ENCODE measurements around the gene KLHL11. TPM values are rescaled to one million over a fixed set of nuclear protein-coding genes. Genes with fewer than 3 reads are reported as not detected.
A peak's percentile ranks its signal among the peaks of the same experiment; 100 is the strongest.

The KLHL11 gene
- total RNA-seq, 1 experiment from 2014 or later: 16.8 TPM

- H2AK5ac ChIP-seq (ENCODE audit: insufficient read length, low read length): no peak overlapping the region
- H2BK15ac ChIP-seq (ENCODE audit: low read depth, low read length): no peak overlapping the region
- H4K20me1 ChIP-seq (ENCODE audit: control insufficient read depth, insufficient read depth, insufficient read length): no peaks in the 10 kb centered on the region
- Mint-ChIP-seq H3K27ac (peak overlapping the region in 2 of 3 experiments; percentile 53 to 97; a peak in 4 of 7 replicates), H3K9me3 (peaks cover 0 to 10% of the 10 kb centered on the region in 2 experiments; a peak in 3 of 5 replicates), H3K36me3 (ENCODE audit: insufficient read depth in 1 of 3, low read depth in 3 of 3) (peaks cover 26 to 36% (median 32%) of the 10 kb centered on the region in 3 experiments), H3K4me1 (peaks cover 23 to 36% of the 10 kb centered on the region in 2 experiments), H3K27me3 (ENCODE audit: low read depth) (peaks cover 11% of the 10 kb centered on the region), H3K4me3 (peak overlapping the region; percentile 91 to 99)
- H3K23me2 ChIP-seq (ENCODE audit: insufficient read length, low read depth, low read length, poor library complexity, severe bottlenecking): peaks cover 16% of the 10 kb centered on the region
- no peak overlapping the region for H4K5ac ChIP-seq (ENCODE audit: insufficient read length, low read depth, low read length)
- peaks cover 2% of the 10 kb centered on the region for H3K79me1 ChIP-seq (ENCODE audit: insufficient read depth, low read depth, low read length, poor library complexity, severe bottlenecking)
- no peak overlapping the region for H2BK5ac ChIP-seq (ENCODE audit: insufficient read length, low read length)
- no peak overlapping the region for H2BK120ac ChIP-seq (ENCODE audit: low read depth, low read length, poor library complexity, severe bottlenecking)
- no peak overlapping the region for H3T11ph ChIP-seq (ENCODE audit: low read length)
- TF ChIP-seq CTCF (conservative IDR thresholded peaks at IDR 0.05): no peak
- H4K91ac ChIP-seq (ENCODE audit: insufficient read length, low read depth, low read length): no peak overlapping the region
- H3K18ac ChIP-seq (ENCODE audit: insufficient read length, low read depth, low read length): no peak overlapping the region
- no peak for DNase-seq
- peak overlapping the region; percentile 76 for H3K4me2 ChIP-seq (ENCODE audit: insufficient read depth, insufficient read length, low read length)
- H3K4me1 ChIP-seq (ENCODE audit: insufficient read depth, low read length): peaks cover 4% of the 10 kb centered on the region; the same call in 1 of the 2 replicates
- H3K27ac ChIP-seq (ENCODE audit: insufficient read length, low read depth, low read length): no peak overlapping the region
- no peaks in the 10 kb centered on the region for H3K9me3 ChIP-seq (ENCODE audit: control insufficient read depth, low read depth, low read length)
- no peak overlapping the region for H3K4ac ChIP-seq (ENCODE audit: low read depth, low read length)
- no CpG with 5 or more reads among the region's 12 CpGs for WGBS (ENCODE audit: extremely low coverage, insufficient read length, low lambda C conversion rate)
- H3K79me2 ChIP-seq (ENCODE audit: insufficient read depth, low read length): peaks cover 14% of the 10 kb centered on the region; the same call in 1 of the 2 replicates
- no peak overlapping the region for H2BK20ac ChIP-seq (ENCODE audit: low read depth, low read length, poor library complexity, severe bottlenecking)
- no peak overlapping the region for H2AFZ ChIP-seq (ENCODE audit: low read length)
- no peak overlapping the region for H3K14ac ChIP-seq (ENCODE audit: insufficient read depth, low read length)
- H4K8ac ChIP-seq (replicated peaks; ENCODE audit: insufficient read length, low read depth, low read length): no peak overlapping the region
- H3K23ac ChIP-seq (ENCODE audit: insufficient read length, low read depth, low read length): no peak overlapping the region
- no peak overlapping the region for H3K56ac ChIP-seq (ENCODE audit: insufficient read length, low read depth, low read length)
- no peaks in the 10 kb centered on the region for H3K27me3 ChIP-seq (ENCODE audit: insufficient read depth, low read length)
- H2BK12ac ChIP-seq (ENCODE audit: insufficient read length, low read depth, low read length): no peak overlapping the region
- peak overlapping the region; percentile 51 for H3K9ac ChIP-seq (ENCODE audit: extremely low read depth, insufficient read length, low read length)
Observed at GRCh38 chr17:41813152-41813680, 52.0 kb downstream of the KLHL11 start.
